GM18951 (cell line): ENCODE results near the gene RASGRP2.

Source experiments
- POLR2A ChIP-seq: IDR thresholded peaks from 4 replicates; pipeline ENCODE4 v1.6.1; 2011; ENCODE audit warnings: mild to moderate bottlenecking; ENCODE audit not compliant: insufficient read length, insufficient read depth; ENCODE audit errors: extremely low read depth
- in situ Hi-C: fragments of 300-500 bp; cut with MboI; formaldehyde crosslinking; loops from one replicate; pipeline ENCODE4 v1.12.0; 2022; ENCODE audit warnings: low sequenced_read_pairs, mixed read lengths, inconsistent platforms; ENCODE audit not compliant: unreplicated experiment

The RASGRP2 gene

GRCh38 chr11:64692764-64693331, 51.1 kb downstream of the RASGRP2 start:
- in situ Hi-C loops: no loop called here
- TF ChIP-seq POLR2A: no peak

- TF ChIP-seq POLR2A: no peak
- in situ Hi-C loops: no loop called here
These were observed 52.4 kb downstream of the RASGRP2 start for GRCh38 chr11:64691543-64691942.

GRCh38 chr11:64690235-64690634, 53.7 kb downstream of the RASGRP2 start:
- no peak for TF ChIP-seq POLR2A
- in situ Hi-C loops: no loop called here

GRCh38 chr11:64688534-64688982, 55.4 kb downstream of the RASGRP2 start:
- TF ChIP-seq POLR2A: no peak
- in situ Hi-C loops: no loop called here

DNA sequence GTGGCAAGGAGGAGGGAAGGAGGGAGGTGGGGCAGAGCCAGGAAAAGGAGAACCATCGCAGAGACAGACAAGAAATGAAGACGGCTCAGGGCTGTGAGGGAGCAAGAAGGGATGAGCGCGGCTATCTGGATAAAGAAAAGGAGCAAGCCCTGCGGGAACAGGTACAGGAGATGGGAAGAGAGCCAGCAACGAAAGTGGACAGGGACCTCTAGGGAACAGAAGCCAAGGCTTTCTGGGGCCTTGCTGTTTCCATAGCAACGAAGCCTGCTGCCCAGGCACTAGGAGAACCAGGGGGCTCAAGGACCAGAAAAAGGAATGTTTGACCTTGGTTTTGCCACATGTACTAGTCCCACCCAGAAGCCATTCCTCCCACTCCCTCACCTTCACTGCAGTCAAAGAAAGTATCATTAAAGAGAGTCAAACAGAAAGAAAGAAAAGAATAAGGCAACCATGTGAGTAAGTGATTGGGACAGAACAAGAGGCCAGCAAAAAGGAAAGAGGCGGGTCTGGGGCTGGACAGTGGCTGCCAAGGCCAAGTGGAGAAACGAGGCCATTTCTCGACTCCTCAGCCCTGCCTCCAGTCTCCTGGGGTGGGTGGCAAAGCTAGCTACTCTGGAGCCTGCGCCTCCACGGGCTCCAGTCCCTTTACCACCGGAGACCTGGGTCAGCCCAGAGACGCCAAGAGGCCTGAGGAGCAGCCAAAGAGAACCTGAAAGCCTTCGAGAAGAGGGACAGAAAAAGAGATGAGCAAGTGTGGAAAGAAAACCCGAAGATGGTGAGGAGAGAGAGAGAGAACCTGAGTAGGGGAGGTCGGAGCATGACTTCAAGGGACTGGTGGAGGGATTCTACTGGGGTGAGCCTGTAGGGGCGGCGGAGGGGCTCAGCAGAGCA, 56.1 kb downstream of the RASGRP2 start:
- TF ChIP-seq POLR2A: no peak
- in situ Hi-C loops: no loop called here

- TF ChIP-seq POLR2A: no peak
- in situ Hi-C loops: no loop called here
These were observed 56.7 kb downstream of the RASGRP2 start for GRCh38 chr11:64687204-64687603.

- no peak for TF ChIP-seq POLR2A
- in situ Hi-C loops: no loop called here
These were observed 57.3 kb downstream of the RASGRP2 start for GRCh38 chr11:64686466-64687170.

GRCh38 chr11:64685536-64685935, 58.4 kb downstream of the RASGRP2 start:
- no peak for TF ChIP-seq POLR2A
- in situ Hi-C loops: no loop called here

- no peak for TF ChIP-seq POLR2A
- in situ Hi-C loops: no loop called here
These were observed 59.6 kb downstream of the RASGRP2 start for GRCh38 chr11:64684357-64684756.

DNA sequence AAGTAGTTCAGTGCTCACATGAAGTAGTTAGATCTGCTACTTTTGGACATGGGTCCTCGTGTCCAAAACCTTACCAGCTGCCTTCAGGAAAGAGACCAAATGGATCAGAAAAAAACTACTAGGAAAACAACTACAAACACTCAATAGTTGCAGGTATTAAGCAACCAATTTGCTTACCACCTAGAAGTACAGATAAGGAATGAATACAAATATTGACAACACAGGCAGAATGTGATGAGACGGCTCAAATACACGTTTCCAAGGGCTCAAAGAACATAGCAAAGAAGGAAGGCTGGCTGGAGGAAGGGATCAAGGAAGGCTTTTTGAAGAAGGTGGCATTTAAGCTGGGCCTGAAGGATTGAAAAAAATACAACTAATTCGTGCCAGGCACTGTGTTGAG, 62.8 kb downstream of the RASGRP2 start:
- in situ Hi-C loops: no loop called here
- TF ChIP-seq POLR2A: no peak

- in situ Hi-C loops: no loop called here
- TF ChIP-seq POLR2A: no peak
These were observed 64.1 kb downstream of the RASGRP2 start for GRCh38 chr11:64679846-64680245.

GRCh38 chr11:64677441-64678023, 66.4 kb downstream of the RASGRP2 start:
- TF ChIP-seq POLR2A: no peak
- in situ Hi-C loops: no loop called here
